Kidney epithelial cell (primary cell): ENCODE results near the gene MCTP1. TPM values are rescaled to one million over a fixed set of nuclear protein-coding genes. Genes with fewer than 3 reads are reported as not detected.
"Not testable (repeated sequence)": the region's sequence is repeated elsewhere in the genome, so short reads cannot be mapped to it uniquely, and the experiment has no call there.

Experiments
- DNase-seq: peaks from one replicate; pipeline ENCODE4 v3.0.0-alpha.2; 2010; ENCODE audit warnings: low read depth
- H3K27me3 ChIP-seq: 2 replicates; pipeline ENCODE4 v1.6.0; 2011; ENCODE audit warnings: low read length; ENCODE audit not compliant: control insufficient read depth, insufficient read depth
- H3K36me3 ChIP-seq: 2 replicates; pipeline ENCODE4 v1.5.1; 2011; ENCODE audit warnings: low read length; ENCODE audit not compliant: control insufficient read depth, insufficient read depth
- H3K4me3 ChIP-seq: 2 replicates; pipeline ENCODE4 v1.5.1; 2011; ENCODE audit warnings: low read depth, mild to moderate bottlenecking, control low read depth, low read length
- CTCF ChIP-seq: IDR thresholded peaks from 2 replicates; pipeline ENCODE4 v1.5.1; 2011; ENCODE audit warnings: mild to moderate bottlenecking, moderate library complexity, low read length, control low read depth, inconsistent platforms; ENCODE audit not compliant: insufficient read depth, poor library complexity, severe bottlenecking
- total RNA-seq: library from RNA; depleted of rRNA; stranded (reverse); fragments of >200 nt; gene quantifications from 2 replicates; pipeline ENCODE4 v1.2.3, GENCODE V29; 2015

The MCTP1 gene
- total RNA-seq, 1 donor from 2014 or later = 12.9 TPM

GRCh38 chr5:95007921-95008597 is 276.8 kb downstream of the MCTP1 start:
- no peak for DNase-seq
- Histone ChIP-seq H3K27me3 (no peaks in the 10 kb centered on the region), H3K36me3 (peaks cover 2% of the 10 kb centered on the region), H3K4me3 (no peak overlapping the region)
- no peak for TF ChIP-seq CTCF

- no peak for DNase-seq
- no peak overlapping the region for H3K4me3 ChIP-seq
- no peaks in the 10 kb centered on the region for H3K27me3 ChIP-seq
- H3K36me3 ChIP-seq = peaks cover 2% of the 10 kb centered on the region
- no peak for TF ChIP-seq CTCF
These were observed 279.1 kb downstream of the MCTP1 start for GRCh38 chr5:95005811-95006210.

GRCh38 chr5:94998670-94999069 is 286.2 kb downstream of the MCTP1 start:
- Histone ChIP-seq H3K27me3 (no peaks in the 10 kb centered on the region), H3K36me3 (no peaks in the 10 kb centered on the region), H3K4me3 (no peak overlapping the region)
- no peak for DNase-seq
- TF ChIP-seq CTCF = no peak

DNA sequence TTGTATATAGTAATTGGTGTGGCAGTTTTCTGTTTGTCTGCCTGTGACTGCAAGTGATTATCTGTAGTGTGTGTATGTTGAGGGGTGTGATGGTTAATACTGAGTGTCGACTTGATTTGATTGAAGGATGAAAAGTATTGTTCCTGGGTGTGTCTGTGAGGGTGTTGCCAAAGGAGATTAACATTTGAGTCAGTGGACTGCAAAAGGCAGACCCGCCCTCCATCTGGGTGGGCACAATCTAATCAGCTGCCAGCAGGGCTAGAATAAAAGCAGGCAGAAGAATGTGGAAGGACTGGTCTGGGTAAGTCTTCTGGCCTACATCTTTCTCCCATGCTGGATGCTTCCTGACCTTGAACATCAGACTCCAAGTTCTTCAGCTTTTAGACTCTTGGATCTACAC is 290.4 kb downstream of the MCTP1 start:
- H3K27me3 ChIP-seq, DNase-seq, H3K4me3 ChIP-seq, H3K36me3 ChIP-seq: not testable (repeated sequence)

- TF ChIP-seq CTCF = no peak
- DNase-seq = no peak
These were observed 291.4 kb downstream of the MCTP1 start for GRCh38 chr5:94993491-94993890.

GRCh38 chr5:94992325-94992724 is 292.6 kb downstream of the MCTP1 start:
- DNase-seq = no peak
- no peak for TF ChIP-seq CTCF
- no peaks in the 10 kb centered on the region for H3K27me3 ChIP-seq
- no peaks in the 10 kb centered on the region for H3K36me3 ChIP-seq
- H3K4me3 ChIP-seq = no peak overlapping the region

More at GRCh38 chr5:94993491-94993890, 291.4 kb downstream of the MCTP1 start:
- H3K27me3 ChIP-seq = no peaks in the 10 kb centered on the region
- no peaks in the 10 kb centered on the region for H3K36me3 ChIP-seq
- H3K4me3 ChIP-seq = no peak overlapping the region
